HG02798 (cell line): Measurements from ENCODE around the gene LRRC7.

Experiments used
- ATAC-seq: cut with Tn5 transposase; IDR thresholded peaks from one replicate; pipeline ENCODE4 v1.9.1; 2021; ENCODE audit warnings: mild to moderate bottlenecking; ENCODE audit not compliant: unreplicated experiment, poor library complexity

LRRC7 gene

DNA sequence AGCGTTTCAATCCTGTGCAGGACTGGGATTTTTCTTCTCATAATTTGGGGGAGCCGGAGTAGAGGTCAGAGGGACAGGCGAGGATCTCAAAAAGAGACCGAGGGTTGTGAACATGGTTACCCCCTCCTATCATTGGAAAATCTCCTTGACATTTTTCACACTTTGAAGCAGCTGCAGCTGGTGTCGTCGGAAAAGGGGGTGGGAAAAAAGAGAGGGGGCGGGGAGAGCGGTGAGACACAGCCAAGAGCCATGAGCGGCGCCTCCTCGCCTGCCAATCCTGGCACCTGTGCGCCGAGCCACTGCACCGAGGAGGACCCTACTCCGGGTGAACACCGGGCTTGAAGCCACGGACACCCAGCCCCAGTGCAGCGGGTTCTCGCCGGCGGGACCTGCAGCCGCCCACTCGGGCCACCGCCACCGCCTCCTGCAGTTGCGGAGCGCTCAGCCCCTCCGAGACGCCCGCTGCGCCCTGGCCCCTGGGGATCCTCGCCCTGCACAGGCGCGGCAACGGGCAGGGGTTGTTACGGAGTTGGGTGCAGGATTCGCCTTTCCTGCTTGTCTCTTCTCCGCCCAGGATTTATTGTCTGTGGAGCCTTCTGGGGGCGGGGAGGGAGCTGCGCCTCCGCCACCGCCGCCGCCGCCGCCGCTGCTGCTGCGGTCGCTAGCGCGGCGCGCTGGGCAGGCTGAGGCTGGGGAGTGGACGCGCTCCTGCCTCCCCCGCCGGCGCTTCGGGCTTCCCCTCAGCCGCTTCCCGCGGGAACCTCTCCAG is at the start of gene LRRC7:
TSS of gene LRRC7 (plus strand) at position 271 of the 769 bp plus-strand sequence. CDS start 718 bp downstream, outside the sequence.
- ATAC-seq, result no peak

DNA sequence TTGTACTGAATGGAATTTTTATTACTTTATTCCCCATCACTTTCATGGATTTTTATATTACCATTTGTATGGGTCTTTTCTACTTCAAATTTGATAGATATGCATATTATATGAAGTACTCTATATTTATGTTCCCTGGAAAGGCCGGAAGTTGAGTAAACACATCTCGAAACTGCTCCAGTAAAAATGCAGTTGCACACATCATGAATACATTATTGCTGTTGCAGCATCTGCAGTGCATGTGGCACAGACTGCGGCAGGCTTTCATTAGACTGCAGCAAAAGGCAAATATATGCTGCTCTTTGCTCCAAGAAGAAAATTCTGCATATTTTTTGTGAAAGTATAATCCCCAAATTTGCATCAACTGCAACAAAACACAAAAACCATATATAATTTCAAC is 48.7 kb upstream of the LRRC7 start:
- ATAC-seq, result no peak

DNA sequence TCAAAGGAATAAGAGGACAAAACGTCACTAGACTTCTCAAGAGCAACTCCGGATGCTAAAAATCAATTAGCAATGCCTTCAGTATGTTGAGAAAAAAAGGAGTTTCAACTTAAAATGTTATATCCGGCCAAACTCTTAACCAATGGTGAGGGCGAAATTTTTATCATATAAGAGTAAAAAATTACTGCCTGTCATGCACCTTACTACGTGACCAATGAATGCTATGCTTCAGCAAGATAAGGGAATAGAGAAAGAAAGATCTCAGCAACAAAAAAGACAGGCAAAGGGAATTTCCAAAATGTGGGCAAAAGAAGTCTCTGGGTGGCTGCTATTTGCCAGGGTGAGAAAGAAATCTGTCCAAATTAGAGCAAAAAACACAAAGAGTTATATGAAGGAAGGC is 47.4 kb upstream of the LRRC7 start:
- no peak for ATAC-seq

DNA sequence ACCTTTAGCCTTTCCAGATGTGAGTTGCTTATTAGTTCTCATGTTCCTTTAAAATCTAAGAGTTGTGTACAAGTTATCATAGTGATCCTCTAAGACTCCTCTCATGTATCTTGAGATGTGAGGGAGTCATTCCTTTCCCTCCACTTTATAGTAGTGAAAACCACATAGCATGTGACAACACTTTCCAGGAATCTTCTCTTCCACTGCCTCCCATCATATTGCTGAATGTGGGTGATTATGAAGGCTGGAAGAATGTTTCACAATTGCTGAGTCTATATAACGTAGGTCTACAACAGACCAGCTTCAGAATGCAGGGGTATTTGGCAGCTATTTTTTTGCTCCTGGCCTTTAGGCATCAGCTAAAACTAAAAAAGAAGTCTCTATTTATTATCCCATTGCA is 44.7 kb upstream of the LRRC7 start:
- no peak for ATAC-seq

DNA sequence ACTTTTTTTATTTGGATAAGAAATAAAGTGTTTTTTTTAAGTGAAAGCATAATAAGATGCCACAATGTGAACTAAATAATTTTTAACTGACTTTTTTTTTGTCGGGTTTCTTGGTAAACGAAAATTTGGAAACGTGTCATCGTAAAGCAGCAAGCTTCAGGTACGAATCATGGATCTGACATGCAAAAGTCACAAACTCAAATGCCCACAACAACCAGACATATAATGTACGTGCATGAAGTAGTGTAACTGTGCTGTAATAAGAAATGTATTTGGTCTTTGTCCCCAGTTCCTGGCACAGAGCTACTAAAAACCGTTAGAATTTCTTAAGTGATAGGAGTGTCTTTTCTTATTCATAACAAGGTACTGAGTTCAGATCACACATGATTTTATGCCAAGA is 44.3 kb upstream of the LRRC7 start:
- ATAC-seq, result no peak

DNA sequence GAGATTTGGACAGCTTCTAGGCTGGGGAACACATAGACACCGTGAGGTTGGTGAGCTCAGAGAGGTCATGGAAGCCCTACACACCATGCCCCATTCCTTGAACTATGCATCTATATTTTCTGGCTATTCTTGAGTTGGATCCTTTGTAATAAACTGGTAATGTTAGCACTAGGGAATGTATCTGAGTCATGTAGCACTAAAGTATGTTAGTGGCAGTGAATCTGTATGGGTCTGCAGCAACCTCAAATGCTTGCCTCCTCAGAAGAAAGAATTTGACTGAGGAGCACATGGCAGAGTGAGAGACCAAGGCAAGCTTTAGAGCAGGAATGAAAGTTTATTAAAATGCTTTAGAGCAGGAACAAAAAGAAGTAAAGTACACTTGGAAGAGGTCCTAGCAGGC is 43.7 kb upstream of the LRRC7 start:
- no peak for ATAC-seq

DNA sequence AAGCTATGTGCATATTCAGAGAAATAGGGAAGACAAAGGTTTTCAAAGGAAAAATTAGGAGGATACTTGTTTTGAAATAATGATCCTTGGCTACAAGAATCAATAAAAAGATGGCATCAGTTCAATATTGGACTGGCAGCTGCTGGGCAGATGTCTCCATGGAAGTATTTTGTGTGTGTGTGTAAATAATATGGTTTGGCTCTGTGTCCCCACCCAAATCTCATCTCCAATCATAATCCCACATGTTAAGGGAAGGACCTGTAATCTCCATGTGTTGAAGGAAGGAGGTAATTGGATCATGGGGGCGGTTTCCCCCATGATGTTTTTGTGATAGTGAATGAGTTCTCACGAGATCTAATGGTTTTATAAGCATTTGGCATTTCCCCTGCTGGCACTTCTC is 40.4 kb upstream of the LRRC7 start:
- no peak for ATAC-seq

DNA sequence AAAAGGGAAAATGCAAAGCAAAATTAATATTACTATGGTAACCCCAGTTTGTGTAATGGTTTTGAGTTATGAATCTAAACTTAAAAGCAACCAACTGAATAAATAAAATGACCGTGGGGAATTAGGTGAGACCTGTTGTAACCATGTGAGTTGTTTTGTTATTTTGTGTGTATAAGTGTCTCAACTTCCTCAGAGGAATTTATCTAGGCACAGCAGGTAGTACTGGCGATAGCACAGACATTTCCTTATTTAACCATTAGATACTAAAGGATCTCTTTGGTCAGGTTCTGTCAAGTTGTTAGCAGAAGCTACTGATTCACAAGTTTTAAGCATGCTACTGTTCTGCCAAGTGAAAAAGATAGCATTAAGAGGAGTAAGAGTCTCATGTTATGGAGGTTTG is 39.3 kb upstream of the LRRC7 start:
- ATAC-seq, result no peak

DNA sequence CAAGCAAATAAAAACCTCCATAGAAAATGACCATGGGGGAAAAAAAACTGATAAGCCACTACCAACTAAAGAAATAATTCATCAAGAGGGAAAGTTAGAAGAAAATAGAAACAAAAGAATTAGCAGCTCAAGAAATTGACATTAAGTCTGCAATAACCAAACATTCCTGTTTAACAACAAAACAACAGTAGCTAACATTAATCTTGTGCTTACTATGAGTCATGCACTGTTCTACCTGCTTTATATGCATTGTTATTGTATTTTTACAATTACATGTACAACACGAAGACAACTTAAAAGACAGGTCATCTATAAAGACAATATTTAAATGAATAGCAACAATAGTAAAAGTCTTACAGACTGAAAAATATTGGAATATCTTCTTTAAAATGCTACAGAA is 34.4 kb upstream of the LRRC7 start:
- no peak for ATAC-seq

DNA sequence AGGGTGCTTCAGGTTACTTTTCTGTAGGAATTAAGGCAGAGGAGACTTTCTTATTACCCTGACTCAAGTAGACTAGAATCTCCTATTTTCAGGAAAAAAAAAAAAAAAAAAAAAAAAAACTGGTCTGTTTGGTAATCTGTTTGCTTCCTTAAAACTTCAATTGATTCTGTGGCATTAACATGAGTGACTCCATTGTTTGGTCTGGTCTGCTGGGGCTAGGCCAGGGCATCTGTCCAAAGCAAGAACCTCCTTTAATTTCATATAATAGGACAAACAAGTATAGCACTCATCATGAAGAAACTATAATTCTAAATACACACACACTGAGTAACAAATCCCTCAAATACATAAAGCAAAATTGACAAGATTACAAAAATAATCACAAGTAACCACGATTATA is 32.9 kb upstream of the LRRC7 start:
- ATAC-seq, result no peak

DNA sequence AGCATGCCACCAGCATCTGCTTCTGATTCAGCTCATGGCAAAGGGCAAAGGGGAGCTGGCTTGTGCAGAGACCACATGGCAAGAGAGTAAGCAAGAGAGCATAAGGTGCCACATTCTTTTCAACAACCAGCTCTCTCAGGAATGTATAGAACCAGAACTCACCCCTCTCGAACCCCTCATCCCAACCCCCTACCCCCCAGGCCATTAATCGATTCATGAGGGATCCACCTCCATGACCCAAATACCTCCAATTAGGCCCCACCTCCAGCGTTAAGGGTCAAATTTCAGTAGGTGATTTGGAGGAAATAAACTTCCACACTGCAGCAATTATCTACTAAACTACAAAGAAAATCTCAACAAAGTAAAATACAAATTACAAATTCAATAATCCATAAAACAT is 32.2 kb upstream of the LRRC7 start:
- no peak for ATAC-seq

DNA sequence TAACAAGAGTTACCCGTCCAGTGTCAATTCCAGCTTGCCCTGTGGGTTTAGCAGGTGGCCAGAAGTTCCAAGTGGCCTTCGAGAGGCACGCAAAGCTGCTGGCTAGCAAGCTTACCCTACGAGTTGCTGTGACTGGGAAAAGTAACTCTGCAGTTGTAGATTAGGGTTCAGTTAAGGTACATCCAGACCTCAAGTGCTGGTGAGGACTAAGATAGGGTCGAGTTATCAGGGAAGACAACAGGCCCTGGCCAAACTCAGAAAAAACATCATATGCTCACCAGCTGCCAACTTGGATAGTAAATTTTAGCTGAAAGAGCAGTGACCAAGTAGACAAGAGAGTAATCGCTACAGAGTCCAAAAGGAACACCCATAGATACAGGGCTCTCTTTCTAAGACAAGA is 27.7 kb upstream of the LRRC7 start:
- ATAC-seq, result no peak

DNA sequence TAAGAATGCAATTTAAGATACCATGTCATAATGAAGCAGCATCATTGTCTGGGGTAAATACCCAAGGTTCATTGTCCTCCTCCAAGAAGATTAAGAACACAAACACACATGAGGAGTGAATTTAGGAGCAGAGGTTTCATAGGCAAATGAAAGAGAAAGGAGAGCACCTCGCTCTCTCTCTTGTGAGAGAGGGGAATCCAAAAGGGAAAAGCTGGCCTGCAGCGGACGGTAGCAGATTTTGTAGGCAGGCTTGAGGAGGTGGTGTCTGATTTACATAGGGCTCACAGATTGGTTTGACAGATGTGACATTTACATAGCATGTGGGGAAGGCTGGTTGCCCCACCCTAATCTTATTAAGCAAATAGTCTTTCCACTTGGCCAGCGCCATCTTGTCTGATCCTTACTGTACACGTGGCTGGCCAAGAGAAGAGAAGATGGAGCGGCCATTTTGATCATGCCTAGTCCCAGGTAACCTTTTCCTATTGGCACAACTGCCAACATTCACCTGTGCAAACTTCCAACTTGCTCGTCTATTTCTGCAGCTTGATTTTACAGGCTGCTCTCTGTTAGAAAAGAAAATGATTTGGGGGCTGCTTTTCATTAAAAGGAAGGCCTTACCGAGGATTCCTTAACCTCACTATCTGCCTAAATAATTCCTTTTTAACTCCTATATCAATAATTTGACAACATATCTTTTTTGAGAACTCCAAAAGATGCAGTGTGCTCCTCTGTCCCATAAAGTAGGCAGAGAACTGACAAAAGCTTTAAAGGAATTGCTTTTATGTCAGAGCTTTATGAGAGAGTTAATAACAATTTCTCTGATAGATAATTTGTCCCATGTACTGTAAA is 16.0 kb upstream of the LRRC7 start:
- no peak for ATAC-seq

DNA sequence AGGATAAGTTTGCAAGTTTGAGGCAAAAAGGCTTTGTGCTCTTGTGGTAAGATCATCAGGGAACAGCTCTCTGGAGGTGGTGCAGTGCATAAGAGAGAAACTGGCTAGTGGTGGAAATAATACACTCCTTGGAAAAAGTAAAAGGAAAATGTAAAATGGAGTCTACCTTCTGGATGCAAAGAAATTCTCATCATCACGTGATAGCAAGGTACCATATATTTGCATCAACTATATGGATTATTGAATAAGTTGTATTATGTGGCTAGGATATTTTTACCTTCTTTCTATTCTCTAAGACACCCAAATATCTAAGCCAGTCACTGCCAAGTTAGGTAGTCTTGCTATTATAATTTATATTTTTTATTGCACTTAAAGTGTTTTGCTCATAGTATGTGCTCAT is 14.0 kb upstream of the LRRC7 start:
- ATAC-seq, result no peak

DNA sequence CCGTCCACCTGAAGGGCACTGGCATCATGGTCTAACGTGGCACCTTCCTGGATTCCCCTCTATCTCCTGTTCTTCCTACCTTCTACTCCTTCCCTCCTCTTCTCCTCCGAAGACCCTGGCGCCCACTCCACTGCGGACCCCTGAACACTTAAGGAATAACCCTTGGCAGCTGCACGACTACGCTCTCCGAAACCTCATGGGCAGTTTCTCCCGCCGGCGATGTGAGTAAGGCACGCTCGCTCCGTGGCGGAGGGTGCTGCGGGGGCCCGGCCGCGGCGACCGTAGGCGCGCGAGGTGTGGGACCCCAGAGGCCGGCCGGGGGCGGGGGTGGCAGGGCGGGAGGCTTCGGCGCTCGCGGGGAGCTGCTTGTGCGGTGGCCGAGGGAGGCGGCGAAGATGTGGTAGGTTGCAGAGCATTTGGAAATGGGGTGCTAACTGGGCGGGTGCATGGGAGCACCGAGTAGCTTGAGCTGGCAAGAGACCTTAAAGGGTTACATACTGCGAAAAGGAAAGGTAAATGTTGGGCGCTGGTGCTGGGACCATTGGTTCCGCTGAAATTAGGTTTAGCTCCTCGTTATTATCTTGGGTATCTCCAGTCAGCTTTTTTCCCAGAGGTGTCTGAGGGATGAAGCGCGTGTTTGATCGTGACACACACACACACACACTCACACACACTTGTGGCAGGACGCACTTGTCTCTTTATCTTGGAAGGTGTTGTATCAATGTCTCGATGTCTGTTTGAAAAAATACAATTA is 876 bp downstream of the LRRC7 start:
- no peak for ATAC-seq

DNA sequence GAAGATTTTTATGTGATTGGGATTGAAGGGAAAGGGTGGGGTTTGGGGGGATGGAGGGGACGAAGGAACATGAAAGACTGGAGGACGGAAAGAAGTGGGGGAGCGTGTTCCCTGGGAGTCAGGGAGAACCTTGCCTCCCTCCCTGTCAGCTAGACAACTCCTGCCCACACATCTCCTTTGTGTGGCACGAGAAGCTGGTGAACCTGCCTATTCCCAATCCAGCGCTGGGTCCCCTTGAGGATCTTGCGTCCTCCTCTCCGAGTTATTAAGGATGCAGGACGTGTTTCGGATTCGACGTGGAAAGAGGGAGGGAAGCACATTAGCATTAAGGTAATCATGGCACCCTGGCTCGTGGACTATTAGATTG is 1.4 kb downstream of the LRRC7 start:
- ATAC-seq, result no peak

DNA sequence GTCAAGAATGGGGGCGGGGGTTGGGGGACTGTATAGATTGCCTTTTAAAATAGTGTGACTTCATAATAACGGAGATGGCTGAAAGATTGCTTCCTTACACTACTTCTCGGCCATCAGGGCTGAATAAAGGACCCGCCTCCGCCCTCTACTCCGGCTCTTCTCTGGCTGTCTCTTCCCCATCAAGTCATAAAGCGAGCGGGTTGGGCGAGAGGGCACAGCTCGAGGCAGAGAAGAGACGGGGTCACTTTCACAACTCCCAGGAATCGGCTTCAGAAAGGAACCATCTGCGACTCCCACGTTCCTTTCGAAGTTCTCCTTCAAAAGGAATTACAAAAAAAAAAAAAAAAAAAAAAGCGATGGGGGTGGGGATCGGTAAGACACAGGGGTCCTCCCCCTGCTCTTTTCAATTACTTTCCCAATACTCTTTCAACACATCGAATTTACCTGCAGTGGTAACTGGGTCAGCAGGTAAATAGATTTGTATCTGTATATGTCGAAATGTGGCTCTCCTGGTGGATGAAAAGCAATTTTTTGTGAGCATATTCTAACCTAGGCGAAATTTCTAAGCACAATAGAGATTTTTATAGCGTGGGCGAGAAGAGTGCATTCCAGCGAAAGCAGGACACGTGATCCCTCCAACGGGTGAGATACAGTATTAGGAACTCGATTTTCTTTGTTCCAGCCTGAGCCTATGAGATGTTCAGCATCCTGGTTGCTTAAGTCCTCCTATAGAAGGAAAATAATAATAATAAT is 2.0 kb downstream of the LRRC7 start:
- no peak for ATAC-seq

DNA sequence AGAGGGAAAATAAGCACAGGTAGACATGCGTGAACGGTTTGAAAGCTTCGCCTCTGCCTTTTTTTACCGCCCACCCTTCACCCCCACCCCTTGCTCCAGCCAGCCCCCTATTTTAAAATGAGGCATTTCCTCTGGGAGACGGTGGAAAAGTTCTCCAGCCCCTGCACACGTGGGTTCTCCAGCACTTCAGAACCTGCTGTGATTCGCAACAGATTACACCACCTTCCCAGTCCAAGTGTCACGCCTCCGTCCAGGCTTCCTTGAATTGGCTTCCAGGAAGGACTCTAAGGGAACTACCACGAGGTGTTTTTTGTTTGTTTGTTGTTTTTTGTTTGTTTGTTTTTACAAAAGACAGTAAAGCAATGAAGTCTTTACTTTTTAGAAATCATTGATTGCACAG is 2.6 kb downstream of the LRRC7 start:
- ATAC-seq, result no peak

DNA sequence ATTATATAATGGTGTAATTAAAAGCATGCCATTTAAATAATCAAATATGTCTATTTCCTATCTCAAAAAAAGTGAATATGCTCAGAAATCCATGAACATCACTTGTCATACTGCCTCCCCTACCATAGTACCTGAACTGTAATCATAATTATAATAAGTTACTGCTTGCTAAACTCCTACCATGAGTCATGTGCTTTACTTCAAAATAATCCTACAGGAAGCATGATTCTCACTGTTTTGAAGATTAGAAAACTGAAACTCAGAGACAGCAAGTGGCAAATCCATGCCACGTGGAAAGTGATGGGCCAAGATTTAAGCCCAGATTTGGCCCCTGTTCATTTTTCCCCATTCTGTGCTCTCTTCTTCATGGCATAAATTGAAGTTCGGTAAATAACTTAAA is 5.2 kb downstream of the LRRC7 start:
- no peak for ATAC-seq

DNA sequence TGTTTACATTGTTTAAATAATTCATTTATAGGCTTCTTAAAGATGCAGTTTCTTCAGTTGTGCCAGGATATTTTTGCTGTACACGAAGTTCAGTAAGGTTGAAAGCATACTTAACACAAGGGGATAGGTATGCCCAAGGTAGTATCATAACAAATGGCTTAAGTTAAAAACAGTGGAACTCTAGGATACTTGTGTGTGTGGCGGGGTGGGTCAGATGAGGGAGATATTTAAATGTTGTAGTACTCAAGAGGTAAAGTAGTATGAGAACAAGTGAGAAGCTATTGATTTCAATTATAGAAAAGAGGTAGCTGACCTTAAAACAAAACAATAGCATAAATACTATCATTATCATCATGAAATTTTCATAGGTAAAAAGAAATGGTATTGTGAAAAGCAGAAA is 6.2 kb downstream of the LRRC7 start:
- ATAC-seq, result no peak
